Hypothalamus (tissue), 51 donors: ENCODE measurements around the gene CLEC12A.

Experiments used
- DNase-seq, 51 donors: peaks; one replicate each; lab custom pipeline; 2025; lab: John Stamatoyannopoulos, UW

Gene CLEC12A

GRCh38 chr12:10031321-10031720, 60.1 kb downstream of the CLEC12A start:
- no peak for DNase-seq

DNA sequence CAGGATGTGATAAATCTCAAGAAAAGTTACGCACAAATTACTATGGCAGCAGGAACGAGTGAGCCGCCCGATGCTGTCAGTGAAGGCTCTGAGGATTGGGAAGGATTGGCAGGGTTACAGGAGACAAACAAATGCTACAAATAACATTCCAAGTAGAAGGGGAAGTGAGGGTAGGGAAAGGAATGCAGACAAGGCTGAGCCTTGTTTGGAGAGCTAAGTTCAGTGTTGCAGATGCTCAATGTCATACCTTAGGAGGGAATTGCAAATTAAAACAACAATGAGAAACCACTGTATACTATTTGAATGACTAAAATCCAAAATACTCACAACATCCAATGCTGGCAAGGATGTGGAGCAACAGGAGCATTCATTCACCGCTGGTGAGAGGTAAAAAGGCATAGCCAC, 60.6 kb downstream of the CLEC12A start:
- no peak for DNase-seq

DNA sequence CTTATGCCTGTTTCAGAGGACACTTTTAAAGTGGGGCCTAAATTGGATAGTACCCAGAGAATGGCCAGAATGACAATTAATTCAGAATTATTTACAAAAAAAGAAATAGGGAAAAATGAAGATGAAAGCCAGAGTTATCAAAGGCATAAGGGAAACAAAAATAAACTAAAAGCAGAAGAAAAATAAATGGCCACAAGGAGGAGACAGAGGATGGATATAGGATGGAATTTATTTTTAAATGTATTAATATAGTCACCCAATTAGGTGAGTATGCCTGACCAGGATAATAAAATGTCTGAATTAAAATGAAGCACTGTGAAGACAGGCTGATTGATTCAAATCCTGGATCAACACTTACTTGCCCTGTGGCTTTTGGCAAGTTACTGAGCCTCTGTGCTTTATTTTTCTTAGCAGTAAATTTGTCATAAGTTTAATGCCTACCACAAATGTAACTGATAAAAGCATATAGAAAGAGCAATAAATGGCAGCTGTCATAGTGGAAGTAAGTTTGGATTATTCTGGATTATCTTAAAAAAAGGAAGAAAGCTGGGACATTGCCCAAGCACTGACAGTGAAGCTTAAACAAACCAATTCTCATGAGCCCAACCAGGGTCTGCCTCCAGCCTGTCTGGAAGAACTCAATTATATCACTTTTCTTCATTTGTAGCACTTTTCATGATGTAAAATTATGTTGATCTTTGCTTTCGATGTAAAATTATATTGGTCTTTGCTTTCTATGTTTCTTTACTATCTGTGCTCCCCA, 62.8 kb downstream of the CLEC12A start:
- DNase-seq, result no peak
